HG03439 (cell line): ENCODE measurements around the gene SLC6A5.

Experiments
- ATAC-seq: cut with Tn5 transposase; IDR thresholded peaks from one replicate; pipeline ENCODE4 v1.9.1; 2021; ENCODE audit warnings: mild to moderate bottlenecking, moderate library complexity; ENCODE audit not compliant: unreplicated experiment

The SLC6A5 gene

GRCh38 chr11:20668131-20668809 is 68.9 kb downstream of the SLC6A5 start:
- ATAC-seq: no peak

- no peak for ATAC-seq
These were observed 69.7 kb downstream of the SLC6A5 start, which contains the start of gene NELL1 for GRCh38 chr11:20668844-20669819. Gene NELL1, plus strand, starts transcription at chr11:20669586.

- no peak for ATAC-seq
These were observed 70.6 kb downstream of the SLC6A5 start for GRCh38 chr11:20669820-20670684.

- no peak for ATAC-seq
These were observed 71.6 kb downstream of the SLC6A5 start for GRCh38 chr11:20670932-20671403.

GRCh38 chr11:20671856-20672546 is 72.6 kb downstream of the SLC6A5 start:
- ATAC-seq: no peak

- no peak for ATAC-seq
These were observed 73.2 kb downstream of the SLC6A5 start for GRCh38 chr11:20672575-20672974.

GRCh38 chr11:20676658-20677057 is 77.2 kb downstream of the SLC6A5 start:
- no peak for ATAC-seq

GRCh38 chr11:20688761-20689160 is 89.4 kb downstream of the SLC6A5 start:
- no peak for ATAC-seq

- no peak for ATAC-seq
These were observed 108.5 kb downstream of the SLC6A5 start for GRCh38 chr11:20707876-20708275.
